Lower leg skin (tissue), 3 donors: ENCODE measurements around the gene RXRA.

Experiments used
- POLR2A ChIP-seq, 2 donors: fragments of 450-650 bp; IDR thresholded peaks; one replicate each; pipeline ENCODE4 v1.6.1; 2016 to 2017; ENCODE audit warnings: antibody characterized with exemption in 2 of 2, mild to moderate bottlenecking in 1 of 2, moderate library complexity in 1 of 2
- TF ChIP-seq, protein P1 (sequence below), 3 donors: fragments of 450-650 bp; IDR thresholded peaks; one replicate each; pipeline ENCODE4 v1.5.1; 2016; ENCODE audit warnings: antibody characterized with exemption in 3 of 3, mild to moderate bottlenecking in 3 of 3, moderate library complexity in 2 of 3

DNA sequence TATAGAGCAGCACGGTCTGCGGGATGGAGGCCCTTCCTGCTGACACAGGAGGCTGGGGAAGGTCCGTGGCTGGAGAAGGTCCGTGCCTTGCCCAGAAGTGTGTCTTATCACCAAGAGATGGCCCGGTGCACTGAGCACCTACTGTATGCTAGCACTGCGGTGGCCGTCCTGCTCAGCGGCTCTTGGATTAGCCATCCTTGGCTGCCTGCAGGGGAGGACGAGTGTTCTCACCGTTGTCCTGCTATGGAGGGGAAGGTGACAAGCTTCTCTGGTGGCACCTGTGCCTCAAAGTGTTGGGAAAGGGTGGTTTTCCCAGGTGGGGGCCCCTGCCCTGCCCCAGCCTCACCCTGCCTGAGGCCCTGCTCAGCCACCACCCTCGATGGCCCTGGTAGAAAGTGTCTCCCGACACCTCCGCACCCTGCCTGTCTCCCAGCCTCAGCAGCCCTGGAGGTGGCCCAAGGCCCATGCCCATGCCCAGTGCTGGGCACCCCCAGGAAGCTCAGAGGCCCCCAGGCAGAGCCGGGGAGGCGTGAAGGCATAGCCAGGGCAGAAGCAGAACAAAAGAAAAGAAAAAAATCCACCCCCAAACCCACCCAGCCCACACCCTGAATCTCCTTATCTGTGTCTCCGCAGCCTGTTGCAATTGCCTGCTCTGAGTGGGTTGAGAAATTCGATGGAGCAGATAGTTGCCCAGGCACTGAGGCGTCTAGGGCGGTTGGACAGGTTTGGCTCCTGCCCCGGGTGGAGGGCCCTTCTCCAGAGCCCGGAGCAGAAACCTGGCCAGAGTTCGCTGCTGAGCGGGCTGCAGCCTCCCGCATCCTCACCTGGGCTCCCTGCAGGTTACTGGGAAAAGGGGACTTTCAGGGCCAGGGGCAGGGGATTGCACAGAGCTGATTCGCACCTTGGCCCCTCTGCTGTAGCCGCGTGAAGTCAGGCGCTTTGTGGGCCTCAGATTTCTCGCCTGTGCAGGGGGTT is 30.5 kb downstream of the RXRA start:
- TF ChIP-seq, protein P1, sequence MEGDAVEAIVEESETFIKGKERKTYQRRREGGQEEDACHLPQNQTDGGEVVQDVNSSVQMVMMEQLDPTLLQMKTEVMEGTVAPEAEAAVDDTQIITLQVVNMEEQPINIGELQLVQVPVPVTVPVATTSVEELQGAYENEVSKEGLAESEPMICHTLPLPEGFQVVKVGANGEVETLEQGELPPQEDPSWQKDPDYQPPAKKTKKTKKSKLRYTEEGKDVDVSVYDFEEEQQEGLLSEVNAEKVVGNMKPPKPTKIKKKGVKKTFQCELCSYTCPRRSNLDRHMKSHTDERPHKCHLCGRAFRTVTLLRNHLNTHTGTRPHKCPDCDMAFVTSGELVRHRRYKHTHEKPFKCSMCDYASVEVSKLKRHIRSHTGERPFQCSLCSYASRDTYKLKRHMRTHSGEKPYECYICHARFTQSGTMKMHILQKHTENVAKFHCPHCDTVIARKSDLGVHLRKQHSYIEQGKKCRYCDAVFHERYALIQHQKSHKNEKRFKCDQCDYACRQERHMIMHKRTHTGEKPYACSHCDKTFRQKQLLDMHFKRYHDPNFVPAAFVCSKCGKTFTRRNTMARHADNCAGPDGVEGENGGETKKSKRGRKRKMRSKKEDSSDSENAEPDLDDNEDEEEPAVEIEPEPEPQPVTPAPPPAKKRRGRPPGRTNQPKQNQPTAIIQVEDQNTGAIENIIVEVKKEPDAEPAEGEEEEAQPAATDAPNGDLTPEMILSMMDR (IDR thresholded peaks at IDR 0.05), result no peak
- no peak for TF ChIP-seq POLR2A (IDR thresholded peaks at IDR 0.05)
